Measurements from ENCODE around the gene GRK1.
A peak's percentile ranks its signal among the peaks of the same experiment; 100 is the strongest.
"Not testable (repeated sequence)": the region's sequence is repeated elsewhere in the genome, so short reads cannot be mapped to it uniquely, and the experiment has no call there.

GRK1 gene

DNA sequence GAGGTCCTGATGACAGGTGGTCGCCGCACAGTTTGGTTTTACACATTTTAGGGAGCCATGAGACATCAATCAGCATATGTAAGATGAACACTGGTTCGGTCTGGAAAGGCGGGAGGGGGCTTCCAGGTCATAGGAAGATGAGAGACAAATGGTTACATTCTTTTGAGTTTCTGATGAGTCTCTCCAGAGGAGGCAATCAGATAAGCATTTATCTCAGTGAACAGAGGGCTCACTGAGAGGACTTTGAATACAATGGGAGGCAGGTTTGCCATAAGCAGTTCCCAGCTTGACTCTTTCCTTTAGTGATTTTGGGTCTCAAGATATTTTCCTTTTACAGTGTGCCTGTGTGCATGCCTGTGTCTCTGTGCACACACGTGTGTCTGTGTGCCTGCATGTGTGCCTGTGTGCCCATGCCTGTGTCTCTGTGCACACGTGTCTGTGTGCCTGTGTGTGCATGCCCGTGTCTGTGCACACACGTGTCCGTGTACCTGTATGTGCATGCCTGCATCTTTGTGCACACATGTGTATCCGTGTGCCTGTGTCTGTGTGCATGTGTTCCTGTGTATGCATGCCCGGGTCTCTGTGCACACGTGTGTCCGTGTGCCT is 56.5 kb downstream of the GRK1 start:
- DNase-seq (ENCODE audit: low read depth), result no peak
- in situ Hi-C loops (cut with HindIII; ENCODE audit: low sequenced_read_pairs), result no loop called here
- no peak for TF ChIP-seq CTCF (IDR thresholded peaks at IDR 0.05; ENCODE audit: low read depth, low read length, missing control alignments)
- H3K4me3 ChIP-seq (ENCODE audit: low read depth, low read length), result no peak overlapping the region

DNA sequence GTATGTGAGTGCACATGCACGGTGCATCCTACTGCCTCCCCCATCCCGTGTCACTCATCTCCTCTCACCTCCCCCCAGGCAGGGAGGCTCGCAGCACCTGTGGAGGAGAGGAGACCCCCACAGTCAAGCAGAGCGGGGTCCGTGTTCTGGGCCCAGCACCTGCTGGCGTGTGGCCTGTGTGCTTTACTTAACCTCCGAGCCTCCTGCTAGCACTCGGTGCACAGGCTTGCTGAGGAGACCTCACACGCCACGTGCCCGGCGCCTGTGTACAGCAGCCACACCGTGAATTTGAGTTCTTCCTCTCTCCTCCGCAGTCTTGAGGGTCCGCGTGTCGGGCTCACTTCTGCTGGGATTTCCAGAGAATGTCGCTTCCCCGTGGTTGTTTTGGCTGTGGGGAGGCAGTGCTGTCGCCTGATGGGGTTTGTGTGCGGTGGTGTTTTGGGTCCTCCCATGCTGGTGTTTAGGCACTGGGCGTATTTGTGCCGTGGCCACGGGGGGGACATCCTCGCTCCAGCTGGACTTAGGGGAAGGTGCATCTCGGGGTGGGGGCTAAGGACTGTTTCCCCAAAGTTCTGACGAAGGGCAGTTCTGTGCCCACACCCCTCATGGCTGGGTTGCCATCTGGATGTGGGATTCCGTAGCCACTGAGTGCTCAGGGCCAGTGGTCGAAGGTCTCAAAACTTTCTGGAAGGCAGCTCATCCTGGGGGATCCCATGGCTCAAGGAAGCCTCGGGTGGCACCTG is 57.2 kb downstream of the GRK1 start:
- H3K4me3 ChIP-seq (ENCODE audit: low read depth, low read length), result no peak overlapping the region
- DNase-seq (ENCODE audit: low read depth), result no peak
- in situ Hi-C loops (cut with HindIII; ENCODE audit: low sequenced_read_pairs), result no loop called here
- no peak for TF ChIP-seq CTCF (IDR thresholded peaks at IDR 0.05; ENCODE audit: low read depth, low read length, missing control alignments)

DNA sequence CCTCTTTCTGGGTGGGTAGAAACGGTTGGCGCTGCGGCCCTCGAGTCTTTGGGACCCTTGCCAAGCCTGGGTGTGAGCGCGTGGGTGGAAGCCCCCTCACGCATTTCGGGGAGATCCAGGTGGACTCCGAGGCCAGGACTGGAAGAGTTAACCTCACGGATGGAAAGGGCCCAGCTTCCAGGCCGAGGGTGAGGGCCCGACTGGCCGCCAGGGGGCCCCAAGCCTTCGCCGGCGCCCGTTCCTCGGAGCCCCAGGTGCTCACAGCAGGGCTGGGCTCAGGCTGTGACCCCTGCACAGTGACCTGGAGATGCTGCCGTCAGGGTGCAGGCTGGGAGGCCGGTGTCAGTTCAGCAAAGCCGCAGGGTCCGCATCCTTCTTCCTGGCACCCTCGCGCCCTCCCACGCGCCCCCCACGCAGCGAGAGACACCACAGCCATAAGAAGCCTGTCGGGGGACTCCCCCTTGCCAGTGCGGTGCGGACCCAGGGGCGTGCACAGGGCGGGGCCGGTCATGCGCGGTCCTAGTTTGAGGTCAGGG is 57.8 kb downstream of the GRK1 start:
- in situ Hi-C loops (cut with HindIII; ENCODE audit: low sequenced_read_pairs), result no loop called here
- DNase-seq (ENCODE audit: low read depth), result peak; percentile 13
- TF ChIP-seq CTCF (IDR thresholded peaks at IDR 0.05; ENCODE audit: low read depth, low read length, missing control alignments), result peak; percentile 80
- H3K4me3 ChIP-seq (ENCODE audit: low read depth, low read length), result peak overlapping the region; percentile 35

DNA sequence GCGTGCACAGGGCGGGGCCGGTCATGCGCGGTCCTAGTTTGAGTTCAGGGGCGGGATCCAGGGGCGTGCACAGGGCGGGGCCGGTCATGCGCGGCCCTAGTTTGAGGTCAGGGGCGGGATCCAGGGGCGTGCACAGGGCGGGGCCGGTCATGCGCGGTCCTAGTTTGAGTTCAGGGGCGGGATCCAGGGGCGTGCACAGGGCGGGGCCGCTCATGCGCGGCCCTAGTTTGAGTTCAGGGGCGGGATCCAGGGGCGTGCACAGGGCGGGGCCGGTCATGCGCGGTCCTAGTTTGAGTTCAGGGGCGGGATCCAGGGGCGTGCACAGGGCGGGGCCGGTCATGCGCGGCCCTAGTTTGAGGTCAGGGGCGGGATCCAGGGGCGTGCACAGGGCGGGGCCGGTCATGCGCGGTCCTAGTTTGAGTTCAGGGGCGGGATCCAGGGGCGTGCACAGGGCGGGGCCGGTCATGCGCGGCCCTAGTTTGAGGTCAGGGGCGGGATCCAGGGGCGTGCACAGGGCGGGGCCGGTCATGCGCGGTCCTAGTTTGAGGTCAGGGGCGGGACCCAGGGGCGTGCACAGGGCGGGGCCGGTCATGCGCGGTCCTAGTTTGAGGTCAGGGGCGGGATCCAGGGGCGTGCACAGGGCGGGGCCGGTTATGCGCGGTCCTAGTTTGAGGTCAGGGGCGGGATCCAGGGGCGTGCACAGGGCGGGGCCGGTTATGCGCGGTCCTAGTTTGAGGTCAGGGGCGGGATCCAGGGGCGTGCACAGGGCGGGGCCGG is 58.5 kb downstream of the GRK1 start:
- DNase-seq (ENCODE audit: low read depth); in situ Hi-C loops (cut with HindIII; ENCODE audit: low sequenced_read_pairs): not testable (repeated sequence)
- H3K4me3 ChIP-seq (ENCODE audit: low read depth, low read length), result peak overlapping the region; percentile 35

DNA sequence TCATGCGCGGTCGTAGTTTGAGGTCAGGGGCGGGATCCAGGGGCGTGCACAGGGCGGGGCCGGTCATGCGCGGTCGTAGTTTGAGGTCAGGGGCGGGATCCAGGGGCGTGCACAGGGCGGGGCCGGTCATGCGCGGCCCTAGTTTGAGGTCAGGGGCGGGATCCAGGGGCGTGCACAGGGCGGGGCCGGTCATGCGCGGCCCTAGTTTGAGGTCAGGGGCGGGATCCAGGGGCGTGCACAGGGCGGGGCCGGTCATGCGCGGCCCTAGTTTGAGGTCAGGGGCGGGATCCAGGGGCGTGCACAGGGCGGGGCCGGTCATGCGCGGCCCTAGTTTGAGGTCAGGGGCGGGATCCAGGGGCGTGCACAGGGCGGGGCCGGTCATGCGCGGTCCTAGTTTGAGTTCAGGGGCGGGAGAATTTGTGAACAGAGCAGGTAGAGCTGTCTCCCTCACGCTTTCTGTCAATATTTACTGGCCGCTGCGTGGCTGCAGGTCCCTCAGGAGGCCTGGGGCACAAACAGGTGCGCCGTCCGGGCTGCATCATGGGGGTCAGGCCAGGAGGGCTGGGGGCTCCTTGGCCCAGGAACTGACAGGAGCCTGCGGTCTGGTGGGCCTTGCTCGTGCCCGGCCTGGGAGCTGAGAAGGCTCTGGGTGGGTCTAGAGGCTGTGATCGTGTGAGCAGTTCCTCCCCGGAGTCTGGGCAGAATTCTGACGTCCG is 59.2 kb downstream of the GRK1 start:
- H3K4me3 ChIP-seq (ENCODE audit: low read depth, low read length); in situ Hi-C loops (cut with HindIII; ENCODE audit: low sequenced_read_pairs): not testable (repeated sequence)

GRCh38 chr13:113726961-113727411 is 60.0 kb downstream of the GRK1 start:
- in situ Hi-C loops (cut with HindIII; ENCODE audit: low sequenced_read_pairs), result no loop called here
- no peak overlapping the region for H3K4me3 ChIP-seq (ENCODE audit: low read depth, low read length)
- DNase-seq (ENCODE audit: low read depth), result no peak
- no peak for TF ChIP-seq CTCF (IDR thresholded peaks at IDR 0.05; ENCODE audit: low read depth, low read length, missing control alignments)

More for the DNA sequence above, 59.2 kb downstream of the GRK1 start:
- not testable (repeated sequence) for DNase-seq (ENCODE audit: low read depth)

- TF ChIP-seq CTCF (IDR thresholded peaks at IDR 0.05; ENCODE audit: low read depth, low read length, missing control alignments), result no peak
- in situ Hi-C loops (cut with HindIII; ENCODE audit: low sequenced_read_pairs), result no loop called here
- DNase-seq (ENCODE audit: low read depth), result no peak
- H3K4me3 ChIP-seq (ENCODE audit: low read depth, low read length), result no peak overlapping the region
Observed at GRCh38 chr13:113728571-113729054, 61.6 kb downstream of the GRK1 start.

Data from astrocyte of the cerebellum (primary cell).